CD4-positive, alpha-beta T cell treated with Interferon alpha-2 for 1 hour (primary cell): ENCODE results near the gene SLC25A47.

Experiments used
- DNase-seq, 2 donors: peaks; one replicate each; pipeline ENCODE4 v3.0.0-alpha.2; 2020 to 2022

SLC25A47 gene

DNA sequence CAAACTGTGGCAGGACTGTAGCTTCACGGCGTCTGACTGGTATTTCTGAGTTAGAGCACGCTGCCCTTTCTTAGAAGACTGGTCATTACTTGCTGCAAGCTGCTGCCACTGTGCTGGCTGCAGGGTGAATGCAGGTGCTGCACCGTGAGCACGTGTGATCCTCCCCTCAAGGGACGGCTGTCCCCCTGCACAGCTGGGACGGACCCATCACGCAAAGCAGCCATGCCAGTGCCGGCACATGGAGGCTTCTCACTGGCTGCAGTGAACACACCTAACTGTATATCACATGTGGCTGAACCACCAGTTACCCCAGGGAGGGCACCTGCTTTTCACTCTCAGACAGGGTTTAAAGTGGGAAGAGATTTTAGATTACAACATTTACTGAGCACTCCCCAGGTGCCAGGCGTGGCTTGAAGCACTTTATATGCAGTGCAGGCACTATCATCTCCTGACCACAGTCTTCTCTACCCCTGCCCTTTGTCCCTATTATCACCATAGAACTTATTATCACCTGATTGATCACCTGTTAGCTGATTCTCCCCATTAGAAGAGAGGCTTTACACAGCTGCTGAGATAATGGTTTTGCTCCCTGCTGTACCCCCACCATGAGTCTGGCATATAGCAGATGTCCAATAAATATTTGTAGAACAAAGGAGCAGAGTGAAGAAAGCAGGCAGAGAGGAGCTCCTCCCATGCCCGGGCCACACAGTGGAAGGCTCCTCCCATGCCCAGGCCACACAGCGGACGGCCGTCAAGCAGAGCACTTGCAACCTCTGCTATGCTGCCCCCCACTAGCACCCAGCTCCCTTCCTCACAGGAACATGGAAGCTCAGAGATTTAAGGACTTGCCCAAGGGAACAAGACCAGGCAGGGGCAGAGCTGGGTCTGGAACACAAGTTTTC, 25.9 kb downstream of the SLC25A47 start:
- DNase-seq = no peak

DNA sequence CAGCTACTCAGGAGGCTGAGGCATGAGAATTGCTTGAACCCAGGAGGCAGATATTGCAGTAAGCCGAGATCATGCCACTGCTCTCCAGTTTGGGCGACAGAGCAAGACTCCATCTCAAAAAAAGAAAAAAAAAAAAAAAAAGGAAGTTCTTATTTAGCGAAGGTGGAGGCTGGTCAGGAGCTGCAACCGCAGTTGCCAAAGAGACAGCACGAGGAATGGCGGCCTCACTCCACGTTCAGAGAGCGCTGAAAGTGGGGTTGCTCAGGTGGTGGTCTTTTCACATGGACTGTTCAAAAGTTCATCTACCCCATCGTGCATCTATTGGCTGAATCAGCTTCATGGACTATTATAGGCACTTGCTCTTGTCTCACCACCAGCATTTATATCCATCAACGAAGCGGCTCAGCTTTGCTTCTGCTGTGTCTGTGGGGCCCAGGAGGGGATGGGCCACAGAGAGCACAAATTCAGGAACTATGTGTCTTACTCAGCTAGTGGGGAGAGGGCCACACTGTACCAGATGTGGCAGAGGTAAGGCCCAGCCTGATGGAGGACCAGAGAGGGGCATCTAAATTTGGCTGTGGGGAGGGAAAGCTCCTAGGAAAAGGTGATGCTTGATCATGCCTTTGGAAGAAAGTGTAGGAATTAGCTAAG, 27.3 kb downstream of the SLC25A47 start:
- DNase-seq = no peak

DNA sequence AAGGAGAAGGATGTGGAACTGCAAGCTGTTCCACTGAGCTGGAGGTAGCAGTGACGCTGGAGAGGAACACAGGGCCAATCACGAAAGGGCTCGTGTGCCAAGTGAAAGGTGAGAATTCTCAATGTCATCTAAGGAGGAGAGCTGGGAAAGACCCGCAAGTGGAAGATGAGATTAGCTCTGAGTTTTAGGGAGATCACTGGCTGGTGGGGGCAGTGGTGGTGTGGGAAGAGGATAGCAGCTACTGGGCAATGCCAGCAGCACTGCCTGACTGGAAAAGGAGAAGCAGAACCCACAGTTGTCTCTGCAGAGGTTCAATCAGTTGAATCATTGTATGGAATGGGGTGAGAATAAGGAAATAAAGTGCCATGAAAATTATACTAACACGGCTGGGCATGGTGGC, 27.8 kb downstream of the SLC25A47 start:
- no peak for DNase-seq

DNA sequence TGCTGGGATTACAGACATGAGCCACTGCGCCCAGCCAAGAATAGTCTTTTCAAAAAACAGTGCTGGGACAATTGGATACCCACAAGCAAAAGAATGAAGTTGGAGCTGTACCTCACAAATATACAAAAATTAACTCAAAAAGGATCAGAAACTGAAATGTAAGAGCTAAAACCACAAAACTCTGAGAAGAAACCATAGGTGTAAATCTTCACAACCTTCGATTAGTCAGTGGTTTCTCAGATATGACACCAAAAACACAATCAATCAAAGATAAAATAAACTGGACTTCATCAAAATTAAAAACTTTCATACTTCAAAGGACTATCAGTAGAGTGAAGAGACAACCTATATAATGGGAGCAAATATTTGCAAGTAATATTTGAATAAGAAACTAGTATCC, 35.3 kb downstream of the SLC25A47 start:
- no peak for DNase-seq

DNA sequence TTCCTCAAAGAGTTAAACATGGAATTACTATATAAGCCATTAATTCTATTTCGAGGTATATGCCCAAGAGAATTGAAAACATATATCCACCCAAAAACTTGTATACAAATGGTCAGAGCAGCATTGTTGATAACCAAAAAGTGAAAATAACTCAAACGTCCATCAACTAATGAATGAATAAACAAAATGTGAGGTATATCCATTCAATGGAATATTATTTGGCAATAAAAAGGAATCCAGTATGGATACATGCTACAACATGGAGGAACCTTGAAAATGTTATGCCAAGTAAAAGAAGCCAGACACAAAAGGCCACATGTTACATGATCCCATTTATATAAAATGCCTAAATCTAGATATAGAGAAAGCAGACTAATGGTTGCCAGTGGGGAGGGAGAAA, 36.0 kb downstream of the SLC25A47 start:
- DNase-seq = no peak

DNA sequence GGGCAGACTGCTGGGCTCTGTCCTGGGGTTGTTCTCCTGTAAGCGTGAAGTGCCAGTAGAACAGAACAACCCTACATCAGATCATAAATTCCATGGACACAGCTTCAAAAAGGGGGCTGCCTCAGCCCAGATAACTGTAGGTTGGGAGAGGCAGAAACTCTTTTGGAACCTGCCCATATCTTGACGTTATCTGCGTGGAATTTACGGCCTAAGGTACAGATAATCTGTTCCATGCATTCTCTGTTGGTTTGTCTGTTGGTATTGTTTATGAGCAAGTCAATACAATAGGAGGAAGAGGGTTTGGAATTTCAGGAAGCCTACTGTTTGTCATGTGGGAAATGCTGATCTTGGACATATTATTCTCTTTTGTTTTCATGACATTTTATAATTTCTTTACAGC, 36.7 kb downstream of the SLC25A47 start:
- DNase-seq = no peak

DNA sequence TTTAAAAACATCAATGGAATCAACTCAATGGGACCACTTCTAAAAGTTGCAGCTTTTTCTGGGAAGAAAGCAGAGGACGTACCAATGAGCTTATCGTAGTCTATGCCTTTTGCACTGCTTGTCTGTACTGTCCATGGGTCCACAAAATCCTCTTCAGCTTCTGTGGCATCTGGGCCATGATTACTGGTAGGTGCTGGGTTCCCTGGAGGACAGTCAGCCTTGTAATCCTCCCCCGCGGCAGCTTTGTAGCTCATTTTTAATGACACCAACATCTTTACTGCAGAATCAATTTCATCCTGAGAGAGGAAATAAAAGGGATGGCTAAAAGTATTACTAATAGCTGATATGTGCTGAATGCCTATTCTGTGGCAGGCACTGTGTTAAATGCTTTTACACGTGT, 38.5 kb downstream of the SLC25A47 start:
- no peak for DNase-seq

DNA sequence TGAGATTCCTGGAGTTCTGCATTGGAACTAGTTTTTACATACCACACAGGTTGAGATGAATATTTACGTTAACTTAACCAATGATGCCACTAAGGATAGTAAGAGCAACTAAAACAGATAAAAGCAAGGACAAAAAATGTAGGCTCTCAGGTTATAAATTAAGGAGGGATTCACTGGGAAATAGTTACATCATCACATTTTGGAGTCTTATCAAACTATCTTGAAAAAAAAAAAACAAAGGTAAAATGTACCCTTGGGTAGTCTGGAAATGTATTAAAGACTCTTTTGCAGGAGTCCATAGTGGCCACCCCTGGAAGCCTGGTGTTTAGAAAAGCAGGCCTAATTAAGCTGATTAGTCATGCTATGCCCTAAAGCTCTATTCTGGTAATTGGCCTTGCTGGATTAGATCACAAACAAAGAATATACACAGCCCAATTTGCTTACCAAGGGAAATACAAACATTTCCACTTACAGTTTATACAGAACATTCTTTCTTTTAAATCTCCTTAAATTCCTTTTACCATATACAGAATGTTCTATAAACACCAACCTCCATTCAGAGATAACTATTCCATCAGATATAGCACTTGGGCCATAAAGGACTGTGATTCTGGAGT, 39.3 kb downstream of the SLC25A47 start:
- DNase-seq = no peak

DNA sequence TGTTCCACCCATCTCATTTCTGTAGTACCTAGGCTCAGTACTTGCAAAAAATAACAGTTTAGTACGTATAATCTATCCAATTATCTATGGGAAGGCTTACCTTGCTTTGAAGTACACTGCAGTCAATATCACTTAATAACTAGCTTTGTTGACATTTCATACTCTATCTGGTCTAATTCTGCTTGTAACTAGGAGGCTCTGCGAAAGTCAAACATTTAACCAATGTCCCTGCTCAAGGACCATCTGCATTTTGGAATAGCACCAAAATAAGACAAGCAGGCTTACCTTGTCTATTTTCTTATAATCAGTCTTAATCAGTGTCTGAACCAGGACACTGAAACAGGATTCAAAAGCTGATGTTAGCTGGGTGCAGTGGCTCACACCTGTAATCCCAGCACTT, 39.9 kb downstream of the SLC25A47 start:
- DNase-seq = no peak

DNA sequence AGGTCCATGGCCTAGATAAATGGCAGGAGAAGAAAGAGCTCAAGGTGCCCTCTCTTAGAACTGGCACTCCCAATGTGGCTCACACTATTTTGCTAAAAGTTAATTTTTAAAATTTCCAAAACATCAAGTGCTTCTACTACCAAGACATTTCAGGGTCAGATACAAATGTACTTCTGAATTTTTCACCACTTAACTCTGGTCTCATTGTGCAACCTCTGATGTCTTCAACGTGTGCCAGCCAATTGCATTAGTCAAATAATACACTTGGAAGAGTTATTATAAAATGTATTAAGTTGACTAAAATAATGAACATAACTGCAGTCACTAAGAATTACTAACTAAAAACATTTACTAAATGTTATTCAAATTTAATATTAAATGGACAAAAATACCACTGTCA, 41.3 kb downstream of the SLC25A47 start:
- no peak for DNase-seq

DNA sequence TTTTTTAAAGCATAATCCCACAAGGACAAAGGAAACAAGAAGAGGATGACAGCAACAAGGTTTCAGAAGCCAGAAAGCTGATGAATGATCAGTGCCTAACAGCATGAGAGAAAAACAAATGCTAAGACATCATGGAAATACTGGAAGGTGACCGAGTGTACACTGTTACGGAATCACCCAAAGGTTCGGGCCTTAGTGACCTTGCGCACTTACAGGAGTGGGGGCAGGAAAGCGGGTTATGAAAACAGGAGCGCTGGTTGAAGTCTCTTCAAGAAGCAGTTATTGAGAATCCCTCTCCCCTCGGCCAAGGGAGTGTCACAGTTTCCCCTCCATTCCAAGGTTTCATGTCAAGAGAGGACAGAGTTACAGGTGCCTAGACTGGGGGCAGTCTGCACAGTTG, 42.6 kb downstream of the SLC25A47 start:
- DNase-seq = no peak

DNA sequence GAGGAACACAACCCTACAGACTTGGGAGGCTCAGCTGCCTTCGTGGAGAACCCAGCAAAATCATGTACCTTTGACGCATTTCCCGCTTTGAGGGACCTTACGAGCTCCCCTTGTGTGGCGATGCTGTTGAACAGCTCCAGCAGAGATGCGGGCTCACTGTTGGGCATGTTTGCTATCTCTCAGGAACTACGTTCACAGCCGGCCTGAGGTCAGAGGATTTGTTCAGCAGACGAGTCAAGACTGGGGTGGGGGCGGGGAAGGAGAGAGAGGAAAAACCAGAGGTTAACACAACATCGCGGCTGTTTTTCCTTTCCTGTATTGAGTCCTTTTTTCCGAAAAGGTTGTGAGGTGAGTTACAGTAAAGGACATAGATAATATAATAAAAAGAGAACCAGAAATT, 45.9 kb downstream of the SLC25A47 start:
- no peak for DNase-seq

DNA sequence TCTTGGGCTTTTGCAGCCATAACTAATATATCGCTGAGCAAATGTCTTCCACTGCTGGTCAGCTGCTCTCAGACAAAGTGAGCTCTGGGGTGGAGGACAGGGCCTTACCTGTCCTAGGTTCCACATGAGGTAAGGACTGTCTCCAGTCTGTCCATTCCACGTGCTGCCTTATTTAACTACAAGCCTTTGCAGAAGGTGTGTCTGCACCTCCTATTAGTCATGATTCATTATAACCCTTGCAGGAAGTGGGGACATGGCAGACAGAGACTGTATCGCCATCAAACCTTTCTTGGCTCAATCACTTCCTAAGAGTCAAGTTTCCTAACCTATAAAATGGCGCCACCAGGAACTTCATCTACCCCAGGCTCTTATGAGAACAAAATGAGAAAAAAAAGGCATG, 46.9 kb downstream of the SLC25A47 start:
- no peak for DNase-seq

DNA sequence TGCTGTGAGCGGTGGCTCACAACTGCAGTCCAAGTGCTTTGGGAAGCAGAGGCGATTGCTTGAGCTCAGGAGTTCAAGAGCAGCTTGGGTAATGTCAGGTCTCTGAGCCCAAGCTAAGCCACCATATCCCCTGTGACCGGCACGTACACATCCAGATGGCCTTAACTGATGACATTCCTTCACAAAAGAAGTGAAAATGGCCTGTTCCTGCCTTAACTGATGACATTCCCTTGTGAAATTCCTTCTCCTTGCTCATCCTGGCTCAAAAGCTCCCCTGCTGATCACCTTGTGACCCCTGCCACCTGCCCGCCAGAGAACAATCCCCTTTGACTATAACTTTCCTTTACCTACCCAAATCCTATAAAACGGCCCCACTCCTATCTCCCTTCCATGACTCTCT, 48.6 kb downstream of the SLC25A47 start:
- no peak for DNase-seq

DNA sequence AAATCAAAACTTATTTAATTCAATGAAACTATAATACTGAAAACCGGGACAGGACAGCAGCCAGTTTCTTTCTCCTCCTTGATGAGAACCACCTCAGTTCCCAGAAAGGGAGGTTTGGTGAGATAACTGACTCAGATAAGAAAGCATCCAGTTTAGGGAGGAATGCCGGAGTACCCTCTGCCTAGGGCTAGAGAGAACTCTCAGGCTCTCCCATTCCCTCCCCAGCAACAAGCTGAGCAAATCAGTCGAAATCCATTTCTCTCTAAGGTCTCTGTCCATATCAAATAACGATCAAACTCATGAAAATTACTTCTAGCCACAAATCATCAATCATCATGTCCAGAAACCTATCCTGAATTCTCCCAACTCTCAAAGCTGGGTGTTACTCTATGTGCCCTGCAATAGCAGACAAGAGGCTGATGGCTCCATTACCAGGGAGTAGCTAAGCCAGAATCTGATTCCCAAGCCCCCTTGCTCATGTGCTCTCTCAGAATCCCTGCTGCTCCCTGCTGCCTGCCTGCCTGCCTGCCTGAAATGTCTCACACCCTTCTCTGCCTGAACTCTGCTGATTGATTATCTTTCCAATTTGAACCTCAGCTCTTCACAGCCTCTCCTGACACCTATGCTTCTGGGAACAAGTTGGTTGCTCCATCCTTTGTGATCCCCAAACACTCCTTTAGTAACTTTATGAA, 49.4 kb downstream of the SLC25A47 start:
- no peak for DNase-seq

DNA sequence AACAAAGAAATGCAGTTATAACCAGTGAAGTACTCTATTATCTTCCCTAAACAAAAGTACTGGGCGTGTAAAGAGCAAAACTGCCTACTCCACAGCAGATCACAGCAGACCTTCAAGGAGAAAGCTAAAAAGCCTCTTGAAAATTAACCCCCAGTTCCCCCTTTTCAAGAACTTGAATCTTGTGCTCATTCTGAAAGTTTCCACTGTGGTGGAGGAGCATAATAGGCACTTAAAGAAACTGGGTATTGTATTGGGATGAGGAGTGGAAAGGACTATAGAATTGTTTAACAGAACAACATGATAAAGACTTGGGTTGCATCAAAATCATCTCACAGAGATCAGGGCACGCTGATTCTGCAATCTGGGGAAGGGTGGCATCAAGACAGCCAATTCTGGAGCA, 51.1 kb downstream of the SLC25A47 start:
- DNase-seq = no peak

DNA sequence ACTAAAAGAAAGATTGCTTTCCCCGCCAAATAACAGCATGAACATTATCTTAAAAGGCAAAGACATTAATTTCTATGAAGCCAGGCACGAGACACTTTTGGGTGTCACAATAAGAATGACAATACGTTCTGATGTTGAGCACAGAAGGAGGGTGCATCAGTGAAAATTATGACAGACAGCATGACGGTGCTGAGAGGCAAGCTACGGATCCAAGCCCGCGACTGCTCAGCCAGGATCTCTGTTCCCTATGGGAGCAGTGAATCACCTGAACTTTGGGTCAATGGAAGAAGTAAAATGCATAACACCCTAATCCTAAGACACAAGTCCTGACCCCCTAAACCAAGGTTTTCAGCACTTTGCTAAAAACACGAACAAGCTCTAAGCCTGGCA, 51.7 kb downstream of the SLC25A47 start:
- DNase-seq = no peak

DNA sequence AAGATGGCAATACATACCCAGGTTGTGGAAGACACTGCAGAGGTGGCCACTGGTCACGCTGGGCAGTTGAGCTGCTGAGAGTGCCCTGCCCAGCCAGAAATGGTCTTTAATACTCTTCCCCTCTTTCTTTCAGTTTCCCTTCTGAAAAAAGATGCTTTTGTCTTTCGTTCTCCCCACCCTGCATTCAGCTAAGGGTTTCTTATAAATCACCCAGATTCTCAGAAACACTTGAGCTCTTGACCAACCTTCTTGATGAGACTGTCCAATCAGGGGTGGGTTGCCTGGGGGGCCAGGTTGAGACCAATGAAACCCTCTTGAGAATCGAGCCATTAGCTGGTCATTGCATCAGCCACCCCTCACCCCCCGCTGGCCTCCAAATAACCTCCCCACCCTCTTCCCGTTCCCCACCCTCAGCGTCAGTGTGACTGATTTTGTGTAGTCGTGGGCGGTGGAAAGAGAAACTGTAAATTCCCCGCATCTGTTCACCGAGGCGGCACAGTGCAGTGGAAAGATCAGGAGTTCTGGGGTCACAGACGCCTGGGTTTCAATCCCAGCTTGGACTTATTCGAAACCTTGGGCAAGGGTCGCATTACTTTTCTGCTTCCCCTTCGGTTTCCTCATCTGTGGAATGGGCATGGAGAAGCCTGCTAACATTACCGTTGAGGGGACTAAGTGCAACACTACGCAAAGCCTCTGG, 52.3 kb downstream of the SLC25A47 start:
- peak; percentile 81 to 89 for DNase-seq

DNA sequence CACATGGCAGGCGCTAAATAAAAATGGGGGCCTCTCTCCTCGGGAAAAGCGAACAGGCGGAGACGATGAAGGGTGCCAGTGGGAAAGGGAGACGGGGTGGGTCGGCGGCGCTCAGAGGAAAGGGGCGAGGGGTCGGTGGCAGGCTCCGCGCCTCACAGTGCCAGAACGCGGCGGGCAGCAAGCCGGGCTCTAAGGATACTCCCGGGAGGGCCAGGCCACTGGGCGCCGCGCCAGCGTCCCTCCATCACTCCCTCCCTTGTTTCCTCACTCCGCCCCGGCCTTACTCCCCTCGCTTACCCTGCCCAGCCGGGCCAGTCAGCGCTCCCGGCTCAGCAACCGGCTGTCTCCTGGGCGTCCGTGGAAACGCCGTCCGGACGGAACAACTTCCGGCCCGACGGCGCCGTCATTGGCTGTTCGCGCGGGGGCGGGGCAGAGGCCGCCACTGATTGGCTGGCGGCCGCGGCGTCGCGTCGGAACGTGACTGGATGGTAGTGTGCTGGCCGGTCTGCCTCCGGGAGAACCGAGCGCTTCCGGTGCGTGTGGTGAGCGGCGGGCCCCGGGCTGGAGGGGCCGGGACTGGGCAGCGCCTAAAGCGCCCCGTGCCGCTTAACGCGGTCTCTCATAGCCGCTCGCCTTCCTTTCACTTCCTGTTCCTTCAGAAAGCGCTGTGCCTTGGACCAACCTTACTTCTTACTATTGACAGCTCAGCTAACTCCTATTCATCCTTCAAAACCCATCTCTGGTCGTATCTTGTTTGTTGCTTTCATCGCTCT, 53.0 kb downstream of the SLC25A47 start, which contains the start of gene WDR25:
WDR25 (plus strand) TSS at position 523 of the 773 bp plus-strand sequence.
- DNase-seq = peak; percentile 92 to 95

DNA sequence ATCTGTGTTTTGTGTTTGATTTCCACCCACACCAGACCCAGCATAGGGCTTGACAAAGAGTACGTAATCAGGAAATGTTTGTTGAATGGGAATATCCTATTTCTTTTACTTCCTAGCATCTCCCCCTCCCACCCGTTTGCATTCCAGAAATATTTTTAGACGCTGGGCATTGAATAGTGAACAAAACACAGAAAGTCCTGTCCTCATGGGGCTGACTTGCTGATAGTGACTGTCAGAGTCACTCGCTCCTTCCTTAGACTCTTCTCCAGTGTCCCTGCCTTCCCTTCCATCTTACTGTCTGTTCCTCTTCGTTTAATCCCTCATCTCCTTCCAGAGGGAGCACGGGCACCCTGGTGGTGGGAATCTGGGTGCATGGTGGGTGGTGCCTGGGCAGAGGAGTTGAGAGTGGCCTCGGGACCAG, 53.6 kb downstream of the SLC25A47 start:
- no peak for DNase-seq
